A549 (cell line): Measurements from ENCODE around the gene FBXL20. TPM values are rescaled to one million over a fixed set of nuclear protein-coding genes. Genes with fewer than 3 reads are reported as not detected.
A peak's percentile ranks its signal among the peaks of the same experiment; 100 is the strongest.

Experiments
- ATAC-seq, 2 experiments: fragments of 200-7000 bp in 1 of 2; fragments of >200 bp in 1 of 2; cut with Nextera tagmentation in 1 of 2; cut with Tn5 transposase in 1 of 2; 3 replicates each; pipeline versions ENCODE4 v1.8.0 to v1.9.1; 2018 to 2020; ENCODE audit warnings: mild to moderate bottlenecking in 1 of 2, moderate library complexity in 1 of 2
- CTCF ChIA-PET: fragments of 300-600 bp; sonication (Branson Sonifier 250); formaldehyde crosslinking; extraction: SDS; loops from one replicate; lab custom pipeline; 2021; ENCODE audit warnings: antibody characterized with exemption, inconsistent platforms; lab: Yijun Ruan, JAX
- POLR2A ChIA-PET: fragments of 350-600 bp; formaldehyde crosslinking; extraction: SDS; loops from one replicate; lab custom pipeline; 2021; ENCODE audit warnings: antibody characterized with exemption, inconsistent platforms; lab: Yijun Ruan, JAX
- DNase-seq, 2 experiments: peaks; one replicate each; pipeline versions ENCODE4 v3.0.0 to v3.0.0-alpha.2; 2011 to 2016; ENCODE audit warnings: low read depth in 1 of 2, low spot score in 1 of 2
- FAIRE-seq: peaks from 2 replicates; lab custom pipeline; 2011; peaks lifted over from hg19 to GRCh38; lab: Jason Lieb, UNC
- H3K27ac ChIP-seq, 2 experiments: fragments of >200 bp; sonication (Bioruptor Twin); formaldehyde crosslinking; 3 replicates each; pipeline ENCODE4 v1.5.1; 2016 to 2017
- H3K4me1 ChIP-seq: fragments of >200 bp; sonication (Bioruptor Twin); formaldehyde crosslinking; 3 replicates; pipeline ENCODE4 v1.6.1; 2016
- H3K4me2 ChIP-seq: fragments of >200 bp; sonication (Bioruptor Twin); formaldehyde crosslinking; 3 replicates; pipeline ENCODE4 v1.6.1; 2016
- H3K4me3 ChIP-seq: fragments of >200 bp; sonication (Bioruptor Twin); formaldehyde crosslinking; 3 replicates; pipeline ENCODE4 v1.5.1; 2016
- H3K9me3 ChIP-seq: fragments of >200 bp; sonication (Bioruptor Twin); formaldehyde crosslinking; 3 replicates; pipeline ENCODE4 v1.6.1; 2016
- CEBPB ChIP-seq, 2 experiments: fragments of >200 bp in 1 of 2; sonication (Bioruptor Twin) in 1 of 2; formaldehyde crosslinking in 1 of 2; IDR thresholded peaks; 2 replicates each; pipeline ENCODE4 v1.6.1; 2012 to 2016
- FOSB ChIP-seq: fragments of 250-450 bp; sonication (Bioruptor Pico); IDR thresholded peaks from 2 replicates; pipeline ENCODE4 v1.5.0; 2020; ENCODE audit warnings: mild to moderate bottlenecking, moderate library complexity
- HDAC2 ChIP-seq: fragments of 200-600 bp; sonication (generic); IDR thresholded peaks from 2 replicates; pipeline ENCODE4 v1.6.1; 2016
- HOXA7 ChIP-seq: fragments of 250-450 bp; sonication (Bioruptor Pico); IDR thresholded peaks from 2 replicates; pipeline ENCODE4 v1.5.0; 2020; ENCODE audit warnings: mild to moderate bottlenecking, moderate library complexity
- HOXB5 ChIP-seq: fragments of 250-450 bp; sonication (Bioruptor Pico); IDR thresholded peaks from 2 replicates; pipeline ENCODE4 v1.5.0; 2020; ENCODE audit warnings: mild to moderate bottlenecking, moderate library complexity
- JUN ChIP-seq, 2 experiments: fragments of >200 bp; sonication (Bioruptor Twin); formaldehyde crosslinking; IDR thresholded peaks; 2 replicates in 1 of 2; 3 replicates in 1 of 2; pipeline ENCODE4 v1.6.1; 2016 to 2017
- JUNB ChIP-seq: fragments of >200 bp; sonication (Bioruptor Twin); formaldehyde crosslinking; IDR thresholded peaks from 2 replicates; pipeline ENCODE4 v1.6.1; 2016
- KDM5A ChIP-seq: fragments of 200-600 bp; sonication (generic); IDR thresholded peaks from 2 replicates; pipeline ENCODE4 v1.6.1; 2016; ENCODE audit warnings: antibody characterized with exemption, mild to moderate bottlenecking
- MAFK ChIP-seq: fragments of 450-650 bp; IDR thresholded peaks from 2 replicates; pipeline ENCODE4 v1.6.1; 2014; ENCODE audit not compliant: partially characterized antibody
- MAZ ChIP-seq: fragments of 150-350 bp; IDR thresholded peaks from 2 replicates; pipeline ENCODE4 v1.6.1; 2014; ENCODE audit warnings: antibody characterized with exemption, low read depth, low read length, borderline replicate concordance
- NPAS2 ChIP-seq: fragments of 250-450 bp; sonication (Bioruptor Pico); IDR thresholded peaks from 2 replicates; pipeline ENCODE4 v1.8.0; 2022; ENCODE audit warnings: mild to moderate bottlenecking, moderate library complexity, borderline replicate concordance
- NR3C1 ChIP-seq: fragments of >200 bp; sonication (Bioruptor Twin); formaldehyde crosslinking; IDR thresholded peaks from 3 replicates; pipeline ENCODE4 v1.6.1; 2017
- PHF8 ChIP-seq: fragments of 200-600 bp; sonication (generic); IDR thresholded peaks from 2 replicates; pipeline ENCODE4 v1.6.1; 2016; ENCODE audit warnings: low read depth, mild to moderate bottlenecking, antibody characterized with exemption, moderate library complexity, borderline replicate concordance
- POLR2A ChIP-seq: IDR thresholded peaks from 2 replicates; pipeline ENCODE4 v1.6.1; 2012; ENCODE audit warnings: mild to moderate bottlenecking, low read length
- POLR2AphosphoS2 ChIP-seq: conservative IDR thresholded peaks from 2 replicates; pipeline ENCODE4 v1.6.1; 2012; ENCODE audit warnings: low read length, improper control_type of control experiment, inconsistent platforms
- RAD21 ChIP-seq, 2 experiments: fragments of >200 bp in 1 of 2; sonication (Bioruptor Twin) in 1 of 2; formaldehyde crosslinking in 1 of 2; IDR thresholded peaks in 1 of 2; conservative IDR thresholded peaks in 1 of 2; 2 replicates in 1 of 2; 3 replicates in 1 of 2; pipeline ENCODE4 v1.6.1; 2012 to 2018; ENCODE audit warnings: inconsistent platforms in 1 of 2
- RNF2 ChIP-seq: fragments of 200-600 bp; sonication (generic); IDR thresholded peaks from 2 replicates; pipeline ENCODE4 v1.6.1; 2016; ENCODE audit warnings: low read depth, mild to moderate bottlenecking, antibody characterized with exemption, moderate library complexity, borderline replicate concordance
- TFCP2L1 ChIP-seq: fragments of 250-450 bp; sonication (Bioruptor Pico); IDR thresholded peaks from 2 replicates; pipeline ENCODE4 v1.5.0; 2021; ENCODE audit warnings: mild to moderate bottlenecking
- TP53 ChIP-seq: fragments of 250-450 bp; sonication (Bioruptor Pico); IDR thresholded peaks from 2 replicates; pipeline ENCODE4 v1.5.0; 2021; ENCODE audit warnings: mild to moderate bottlenecking, moderate library complexity
- ZC3H11A ChIP-seq: fragments of 450-650 bp; IDR thresholded peaks from 2 replicates; pipeline ENCODE4 v1.6.1; 2014; ENCODE audit warnings: antibody characterized with exemption, mild to moderate bottlenecking
- ZNF302 ChIP-seq: fragments of 250-450 bp; sonication (Bioruptor Pico); IDR thresholded peaks from 2 replicates; pipeline ENCODE4 v1.9.0; 2021; ENCODE audit warnings: inconsistent platforms, mild to moderate bottlenecking, moderate library complexity
- WGBS: methylation state at CpG from one replicate; pipeline ENCODE4 v1.1.6; 2017; ENCODE audit errors: missing lambda C conversion rate; 5-methylcytosine and 5-hydroxymethylcytosine counted together
- polyA plus RNA-seq, 4 experiments: library from polyadenylated mRNA; depleted of rRNA in 3 of 4; stranded (reverse); fragments of >200 nt; fragmentation: RNase III in 1 of 4; extraction: RNeasy Plus Mini Kit Qiagen cat#74134 plus additional on column Dnase treatment in 1 of 4; gene quantifications; 2 replicates in 3 of 4; 3 replicates in 1 of 4; pipeline ENCODE4 v1.2.3, GENCODE V29; 2011 to 2017
- TF ChIP-seq, protein P1 (sequence below): fragments of 250-450 bp; sonication (Bioruptor Pico); IDR thresholded peaks from 2 replicates; pipeline ENCODE4 v1.5.0; 2020; ENCODE audit warnings: low read depth, mild to moderate bottlenecking, moderate library complexity
- TF ChIP-seq, protein P2 (sequence below): fragments of >200 bp; sonication (Bioruptor Twin); formaldehyde crosslinking; IDR thresholded peaks from 3 replicates; pipeline ENCODE4 v1.5.1; 2016
- TF ChIP-seq, protein P3 (sequence below): IDR thresholded peaks from 2 replicates; pipeline ENCODE4 v1.6.1; 2012; ENCODE audit warnings: low read depth, borderline replicate concordance
- TF ChIP-seq, protein P4 (sequence below): fragments of 200-600 bp; sonication (generic); IDR thresholded peaks from 2 replicates; pipeline ENCODE4 v1.6.1; 2016; ENCODE audit warnings: antibody characterized with exemption, mild to moderate bottlenecking, moderate library complexity

The FBXL20 gene
- polyA plus RNA-seq, 2 of the 4 experiments (the other 2 are of a cell fraction) = 5.7 to 6.7 TPM

DNA sequence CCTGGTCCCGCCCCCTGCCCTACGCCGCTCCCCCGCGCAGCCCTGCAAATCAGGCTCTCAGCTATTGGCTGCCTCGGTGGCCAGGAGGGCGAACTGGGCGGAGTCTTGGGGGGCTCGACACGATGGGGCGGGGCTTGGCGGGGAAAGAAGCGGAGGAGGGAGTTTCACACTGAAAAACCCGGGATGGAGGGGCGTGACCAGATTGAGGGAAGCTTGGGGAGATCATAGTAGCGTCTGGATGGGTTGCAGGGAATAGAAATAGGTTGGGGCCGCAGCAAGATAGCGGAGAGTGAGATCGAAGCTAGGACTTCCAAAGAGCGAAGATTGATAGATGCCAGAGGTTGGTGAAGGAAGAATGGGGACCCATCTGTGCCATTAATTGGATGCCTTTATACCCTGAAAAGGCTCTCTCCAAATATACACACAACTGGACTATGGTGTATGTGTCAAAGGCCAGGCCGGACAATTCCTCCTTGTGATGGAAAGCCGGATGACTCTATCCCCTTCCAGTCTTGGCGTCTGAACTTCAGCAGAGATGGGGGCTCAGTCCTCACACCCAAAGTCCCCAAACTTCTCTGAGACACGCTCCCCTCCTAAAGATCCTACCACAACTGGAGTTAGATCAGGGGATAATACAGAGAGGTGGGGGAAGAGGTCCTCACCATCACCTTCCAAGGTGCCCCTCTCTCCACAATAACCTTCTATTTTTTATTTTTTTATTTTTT is 175.3 kb downstream of the FBXL20 start:
- peak overlapping the region; percentile 46 for H3K4me3 ChIP-seq
- 35% methylated on average over 18 of the region's 24 CpGs for WGBS
- peak; percentile 26 to 86; a peak in 5 of 6 replicates for ATAC-seq
- H3K27ac ChIP-seq = peak overlapping the region; percentile 40 to 71; a peak in 5 of 6 replicates
- TF ChIP-seq MAFK = no peak
- no peak for TF ChIP-seq NPAS2 (CRISPR knock-in tag)
- TF ChIP-seq FOSB (CRISPR knock-in tag) = no peak
- TF ChIP-seq, protein P1, sequence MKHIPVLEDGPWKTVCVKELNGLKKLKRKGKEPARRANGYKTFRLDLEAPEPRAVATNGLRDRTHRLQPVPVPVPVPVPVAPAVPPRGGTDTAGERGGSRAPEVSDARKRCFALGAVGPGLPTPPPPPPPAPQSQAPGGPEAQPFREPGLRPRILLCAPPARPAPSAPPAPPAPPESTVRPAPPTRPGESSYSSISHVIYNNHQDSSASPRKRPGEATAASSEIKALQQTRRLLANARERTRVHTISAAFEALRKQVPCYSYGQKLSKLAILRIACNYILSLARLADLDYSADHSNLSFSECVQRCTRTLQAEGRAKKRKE (CRISPR knock-in tag) = no peak
- no peak for TF ChIP-seq KDM5A
- TF ChIP-seq POLR2A = no peak
- TF ChIP-seq, all 56 proteins: peak for 0
- peak; percentile 60 to 91 for DNase-seq
- Histone ChIP-seq H3K9me3 (no peaks in the 10 kb centered on the region), H3K4me2 (peak overlapping the region; percentile 94), H3K4me1 (peaks cover 28% of the 10 kb centered on the region)
- POLR2A ChIA-PET = interaction anchor here (1.4 kb wide), 1 partner anchor 26 kb away, joined by 10 read pairs; the partner anchor contains the start of gene RPL19
- no peak for FAIRE-seq
- CTCF ChIA-PET = interaction anchor here (1.2 to 3.5 kb wide), 5 partner anchors 9 to 19 kb away, joined by 3 to 27 read pairs (median 8); no protein-coding TSS in a partner anchor

DNA sequence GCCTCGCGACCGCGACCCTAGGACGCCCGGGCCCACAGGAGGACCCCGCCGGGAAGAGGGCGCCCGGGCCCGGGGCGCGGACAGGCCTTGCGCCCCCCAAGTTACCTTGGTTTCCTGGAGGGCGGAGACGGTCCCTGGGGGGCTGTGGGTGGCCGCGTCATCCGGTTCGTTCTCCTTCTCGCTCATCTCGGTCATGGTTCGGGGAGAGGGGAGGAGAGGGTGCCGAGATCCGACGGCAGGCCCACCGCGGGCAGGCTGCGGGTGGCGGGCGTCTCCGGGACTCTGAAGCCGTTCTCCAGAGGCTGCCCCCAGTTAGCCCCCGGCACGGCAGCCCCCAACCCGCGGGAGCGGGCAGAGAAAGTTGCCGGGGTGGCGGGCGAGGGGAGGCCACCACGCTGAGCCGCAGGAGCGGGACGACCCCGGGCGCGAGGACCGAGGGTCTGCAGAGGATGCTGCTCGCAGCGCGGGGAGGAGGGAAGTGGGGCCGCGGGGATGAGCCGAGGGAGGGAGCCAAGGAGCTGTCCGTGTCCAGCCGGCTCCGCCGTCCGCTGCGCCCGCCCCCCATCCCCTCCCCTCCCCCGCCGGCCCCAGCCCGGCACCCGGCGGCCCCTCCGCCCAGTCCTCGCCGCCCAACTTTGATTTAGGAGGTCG is 176.0 kb downstream of the FBXL20 start, which contains the start of gene STAC2:
TSS of gene STAC2 (minus strand) at position 638 of the 651 bp plus-strand sequence. CDS start at position 195, 443 bp downstream.
- ChIA-PET CTCF (interaction anchor here (1.2 to 3.5 kb wide), 4 partner anchors 10 to 19 kb away, joined by 3 to 27 read pairs (median 8); no protein-coding TSS in a partner anchor), POLR2A (interaction anchor here (1.4 kb wide), 1 partner anchor 26 kb away, joined by 10 read pairs; the partner anchor contains the start of gene RPL19)
- H3K4me2 ChIP-seq = peak within 1 kb of the TSS; percentile 94
- WGBS = 38% methylated on average over 41 of the region's 71 CpGs
- peaks cover 28% of the 10 kb centered on the region for H3K4me1 ChIP-seq
- no peak for FAIRE-seq
- no peak for DNase-seq
- TF ChIP-seq ZC3H11A (no peak), JUNB (no peak), RNF2 (no peak), TP53 (CRISPR knock-in tag) (no peak), PHF8 (no peak), JUN (IDR thresholded peaks at IDR 0.05) (no peak), HDAC2 (no peak), ZNF302 (CRISPR knock-in tag) (no peak), CEBPB (IDR thresholded peaks at IDR 0.05) (no peak), HOXB5 (CRISPR knock-in tag) (no peak), TFCP2L1 (CRISPR knock-in tag) (no peak), KDM5A (no peak), NR3C1 (no peak), MAZ (no peak), POLR2AphosphoS2 (no peak), RAD21 (conservative IDR thresholded peaks at IDR 0.05 in 1 of 2, IDR thresholded peaks at IDR 0.05 in 1 of 2) (no peak), HOXA7 (CRISPR knock-in tag) (no peak)
- TF ChIP-seq, protein P2, sequence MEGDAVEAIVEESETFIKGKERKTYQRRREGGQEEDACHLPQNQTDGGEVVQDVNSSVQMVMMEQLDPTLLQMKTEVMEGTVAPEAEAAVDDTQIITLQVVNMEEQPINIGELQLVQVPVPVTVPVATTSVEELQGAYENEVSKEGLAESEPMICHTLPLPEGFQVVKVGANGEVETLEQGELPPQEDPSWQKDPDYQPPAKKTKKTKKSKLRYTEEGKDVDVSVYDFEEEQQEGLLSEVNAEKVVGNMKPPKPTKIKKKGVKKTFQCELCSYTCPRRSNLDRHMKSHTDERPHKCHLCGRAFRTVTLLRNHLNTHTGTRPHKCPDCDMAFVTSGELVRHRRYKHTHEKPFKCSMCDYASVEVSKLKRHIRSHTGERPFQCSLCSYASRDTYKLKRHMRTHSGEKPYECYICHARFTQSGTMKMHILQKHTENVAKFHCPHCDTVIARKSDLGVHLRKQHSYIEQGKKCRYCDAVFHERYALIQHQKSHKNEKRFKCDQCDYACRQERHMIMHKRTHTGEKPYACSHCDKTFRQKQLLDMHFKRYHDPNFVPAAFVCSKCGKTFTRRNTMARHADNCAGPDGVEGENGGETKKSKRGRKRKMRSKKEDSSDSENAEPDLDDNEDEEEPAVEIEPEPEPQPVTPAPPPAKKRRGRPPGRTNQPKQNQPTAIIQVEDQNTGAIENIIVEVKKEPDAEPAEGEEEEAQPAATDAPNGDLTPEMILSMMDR = no peak
- TF ChIP-seq, protein P3, sequence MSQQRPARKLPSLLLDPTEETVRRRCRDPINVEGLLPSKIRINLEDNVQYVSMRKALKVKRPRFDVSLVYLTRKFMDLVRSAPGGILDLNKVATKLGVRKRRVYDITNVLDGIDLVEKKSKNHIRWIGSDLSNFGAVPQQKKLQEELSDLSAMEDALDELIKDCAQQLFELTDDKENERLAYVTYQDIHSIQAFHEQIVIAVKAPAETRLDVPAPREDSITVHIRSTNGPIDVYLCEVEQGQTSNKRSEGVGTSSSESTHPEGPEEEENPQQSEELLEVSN = no peak
- TF ChIP-seq, protein P4, sequence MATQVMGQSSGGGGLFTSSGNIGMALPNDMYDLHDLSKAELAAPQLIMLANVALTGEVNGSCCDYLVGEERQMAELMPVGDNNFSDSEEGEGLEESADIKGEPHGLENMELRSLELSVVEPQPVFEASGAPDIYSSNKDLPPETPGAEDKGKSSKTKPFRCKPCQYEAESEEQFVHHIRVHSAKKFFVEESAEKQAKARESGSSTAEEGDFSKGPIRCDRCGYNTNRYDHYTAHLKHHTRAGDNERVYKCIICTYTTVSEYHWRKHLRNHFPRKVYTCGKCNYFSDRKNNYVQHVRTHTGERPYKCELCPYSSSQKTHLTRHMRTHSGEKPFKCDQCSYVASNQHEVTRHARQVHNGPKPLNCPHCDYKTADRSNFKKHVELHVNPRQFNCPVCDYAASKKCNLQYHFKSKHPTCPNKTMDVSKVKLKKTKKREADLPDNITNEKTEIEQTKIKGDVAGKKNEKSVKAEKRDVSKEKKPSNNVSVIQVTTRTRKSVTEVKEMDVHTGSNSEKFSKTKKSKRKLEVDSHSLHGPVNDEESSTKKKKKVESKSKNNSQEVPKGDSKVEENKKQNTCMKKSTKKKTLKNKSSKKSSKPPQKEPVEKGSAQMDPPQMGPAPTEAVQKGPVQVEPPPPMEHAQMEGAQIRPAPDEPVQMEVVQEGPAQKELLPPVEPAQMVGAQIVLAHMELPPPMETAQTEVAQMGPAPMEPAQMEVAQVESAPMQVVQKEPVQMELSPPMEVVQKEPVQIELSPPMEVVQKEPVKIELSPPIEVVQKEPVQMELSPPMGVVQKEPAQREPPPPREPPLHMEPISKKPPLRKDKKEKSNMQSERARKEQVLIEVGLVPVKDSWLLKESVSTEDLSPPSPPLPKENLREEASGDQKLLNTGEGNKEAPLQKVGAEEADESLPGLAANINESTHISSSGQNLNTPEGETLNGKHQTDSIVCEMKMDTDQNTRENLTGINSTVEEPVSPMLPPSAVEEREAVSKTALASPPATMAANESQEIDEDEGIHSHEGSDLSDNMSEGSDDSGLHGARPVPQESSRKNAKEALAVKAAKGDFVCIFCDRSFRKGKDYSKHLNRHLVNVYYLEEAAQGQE = no peak
- peak; percentile 48 to 62; a peak in 5 of 6 replicates for ATAC-seq
- peak within 1 kb of the TSS; percentile 40 to 71; a peak in 5 of 6 replicates for H3K27ac ChIP-seq
- H3K9me3 ChIP-seq = no peaks in the 10 kb centered on the region
- peak within 1 kb of the TSS; percentile 46 for H3K4me3 ChIP-seq
